ENCODE results near the gene GLYR1. TPM values are rescaled to one million over a fixed set of nuclear protein-coding genes. Genes with fewer than 3 reads are reported as not detected.
A peak's percentile ranks its signal among the peaks of the same experiment; 100 is the strongest.

Gene GLYR1
- polyA plus RNA-seq, 1 experiment = 46.3 TPM

GRCh38 chr16:4855804-4856203 is 8.7 kb upstream of the GLYR1 start:
- H3K4me3 ChIP-seq (ENCODE audit: low read depth, low read length) = no peak overlapping the region
- ChIA-PET POLR2A (no interaction called here), CTCF (interaction anchor here (0.7 kb wide), 1 partner anchor 215 kb away, joined by 8 read pairs; no protein-coding TSS in a partner anchor)
- no peaks in the 10 kb centered on the region for H3K9me3 ChIP-seq (ENCODE audit: control insufficient read depth, insufficient read depth, low read length)
- no peak overlapping the region for H3K27ac ChIP-seq (ENCODE audit: low read depth, low read length)
- no peaks in the 10 kb centered on the region for H3K27me3 ChIP-seq (ENCODE audit: control insufficient read depth, insufficient read depth, low read length)
- no peak for DNase-seq (ENCODE audit: low read depth, low spot score)
- no peak for TF ChIP-seq CTCF (IDR thresholded peaks at IDR 0.05; ENCODE audit: low read depth, low read length)

- CTCF ChIA-PET = interaction anchor here (0.7 kb wide), 1 partner anchor 215 kb away, joined by 8 read pairs; no protein-coding TSS in a partner anchor
- no peak for TF ChIP-seq CTCF (IDR thresholded peaks at IDR 0.05; ENCODE audit: low read depth, low read length)
Observed at GRCh38 chr16:4855371-4855770, 8.3 kb upstream of the GLYR1 start.

GRCh38 chr16:4852221-4852872 is 5.3 kb upstream of the GLYR1 start:
- CTCF ChIA-PET = no interaction called here
- DNase-seq (ENCODE audit: low read depth, low spot score) = no peak
- no peak for TF ChIP-seq CTCF (IDR thresholded peaks at IDR 0.05; ENCODE audit: low read depth, low read length)
- Histone ChIP-seq H3K27me3 (ENCODE audit: control insufficient read depth, insufficient read depth, low read length) (no peaks in the 10 kb centered on the region), H3K27ac (ENCODE audit: low read depth, low read length) (no peak overlapping the region), H3K4me3 (ENCODE audit: low read depth, low read length) (no peak overlapping the region), H3K9me3 (ENCODE audit: control insufficient read depth, insufficient read depth, low read length) (no peaks in the 10 kb centered on the region)
- POLR2A ChIA-PET = no interaction called here

More at GRCh38 chr16:4855371-4855770, 8.3 kb upstream of the GLYR1 start:
- no peaks in the 10 kb centered on the region for H3K27me3 ChIP-seq (ENCODE audit: control insufficient read depth, insufficient read depth, low read length)
- H3K9me3 ChIP-seq (ENCODE audit: control insufficient read depth, insufficient read depth, low read length) = no peaks in the 10 kb centered on the region
- no peak overlapping the region for H3K27ac ChIP-seq (ENCODE audit: low read depth, low read length)
- H3K4me3 ChIP-seq (ENCODE audit: low read depth, low read length) = no peak overlapping the region
- DNase-seq (ENCODE audit: low read depth, low spot score) = no peak
- POLR2A ChIA-PET = no interaction called here

DNA sequence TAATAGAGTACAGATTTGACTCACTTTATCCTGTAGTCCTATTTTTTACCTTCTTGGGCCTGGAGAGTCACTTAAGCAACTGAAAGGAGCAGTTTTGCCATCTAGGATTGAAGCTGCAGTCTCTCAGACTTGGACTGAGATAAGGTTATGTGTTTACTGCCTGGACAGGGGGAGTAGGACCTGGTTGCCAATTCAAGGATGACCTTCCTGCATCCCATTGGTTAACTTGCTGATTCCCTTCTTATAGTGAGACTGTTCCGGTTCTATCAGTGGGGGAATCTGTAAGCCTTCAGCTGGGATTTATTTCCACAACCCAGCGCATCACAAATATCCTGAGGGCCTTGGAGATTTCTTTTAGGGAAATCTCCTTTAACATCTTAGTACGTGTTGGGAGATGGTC is 3.1 kb upstream of the GLYR1 start:
- Histone ChIP-seq H3K27ac (ENCODE audit: low read depth, low read length) (no peak overlapping the region), H3K9me3 (ENCODE audit: control insufficient read depth, insufficient read depth, low read length) (no peaks in the 10 kb centered on the region; the same call in 1 of the 2 replicates), H3K27me3 (ENCODE audit: control insufficient read depth, insufficient read depth, low read length) (no peaks in the 10 kb centered on the region), H3K4me3 (ENCODE audit: low read depth, low read length) (peak overlapping the region; percentile 40)
- TF ChIP-seq CTCF (IDR thresholded peaks at IDR 0.05; ENCODE audit: low read depth, low read length) = no peak
- POLR2A ChIA-PET = interaction anchor here (0.6 to 0.9 kb wide), 2 partner anchors 108 to 223 kb away, joined by 3 read pairs; partner anchors contain the start of gene SEC14L5
- DNase-seq (ENCODE audit: low read depth, low spot score) = no peak
- CTCF ChIA-PET = interaction anchor here (1.7 kb wide), 1 partner anchor 106 kb away, joined by 4 read pairs; no protein-coding TSS in a partner anchor

Measured in AG04450 (cell line).